Fibroblast of villous mesenchyme (primary cell): Measurements from ENCODE around the gene AKAP13. TPM values are rescaled to one million over a fixed set of nuclear protein-coding genes. Genes with fewer than 3 reads are reported as not detected.
"Not testable (repeated sequence)": the region's sequence is repeated elsewhere in the genome, so short reads cannot be mapped to it uniquely, and the experiment has no call there.

ENCODE experiments used
- DNase-seq: peaks from one replicate; pipeline ENCODE4 v3.0.0-alpha.2; 2010; ENCODE audit warnings: low read depth
- H3K4me3 ChIP-seq: 2 replicates; pipeline ENCODE4 v1.5.1; 2011; ENCODE audit warnings: low read depth, mild to moderate bottlenecking, low read length
- total RNA-seq: library from RNA; depleted of rRNA; stranded (reverse); fragments of >200 nt; gene quantifications from 2 replicates; pipeline ENCODE4 v1.2.3, GENCODE V29; 2012
- TF ChIP-seq, protein P1 (sequence below): IDR thresholded peaks from 2 replicates; pipeline ENCODE4 v1.5.1; 2012; ENCODE audit warnings: low read depth, mild to moderate bottlenecking, low read length; ENCODE audit not compliant: insufficient read depth

The AKAP13 gene
- total RNA-seq, 1 donor, result 164 TPM

DNA sequence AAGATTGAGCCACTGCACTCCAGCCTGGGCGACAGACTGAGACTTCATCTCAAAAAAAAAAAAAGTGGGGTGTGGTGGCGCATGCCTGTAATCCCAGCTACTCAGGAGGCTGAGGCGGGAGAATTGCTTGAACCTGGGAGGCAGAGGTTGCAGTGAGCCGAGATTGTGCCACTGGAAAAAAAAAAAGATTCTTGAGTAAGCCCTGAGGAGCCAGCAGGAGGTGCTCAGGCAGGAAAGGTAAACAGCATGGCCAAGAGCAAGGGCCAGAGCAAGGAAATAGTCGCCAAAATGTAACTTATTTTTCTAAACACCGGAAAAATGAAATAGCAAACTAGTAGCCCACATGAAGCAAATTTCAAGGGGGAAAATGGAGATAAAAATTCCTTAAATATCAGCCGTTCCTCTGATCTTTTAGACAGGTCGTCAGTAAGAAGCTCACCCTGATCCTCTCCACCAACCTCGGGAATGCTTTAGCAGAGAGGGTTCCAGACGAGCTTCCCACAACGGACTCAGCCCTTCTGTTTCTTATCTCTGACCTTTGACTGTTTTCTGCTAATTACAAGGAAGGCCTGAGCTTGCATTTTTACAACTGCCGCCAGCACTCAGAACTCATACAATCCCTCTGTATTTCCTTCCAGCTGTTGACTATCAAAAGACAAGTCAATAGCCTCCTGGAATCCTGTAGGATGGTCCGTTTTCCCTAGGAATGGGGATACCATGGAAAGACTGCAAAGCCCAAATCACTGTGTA lies 45.0 kb upstream of the AKAP13 start:
- H3K4me3 ChIP-seq, result no peak overlapping the region
- TF ChIP-seq, protein P1, sequence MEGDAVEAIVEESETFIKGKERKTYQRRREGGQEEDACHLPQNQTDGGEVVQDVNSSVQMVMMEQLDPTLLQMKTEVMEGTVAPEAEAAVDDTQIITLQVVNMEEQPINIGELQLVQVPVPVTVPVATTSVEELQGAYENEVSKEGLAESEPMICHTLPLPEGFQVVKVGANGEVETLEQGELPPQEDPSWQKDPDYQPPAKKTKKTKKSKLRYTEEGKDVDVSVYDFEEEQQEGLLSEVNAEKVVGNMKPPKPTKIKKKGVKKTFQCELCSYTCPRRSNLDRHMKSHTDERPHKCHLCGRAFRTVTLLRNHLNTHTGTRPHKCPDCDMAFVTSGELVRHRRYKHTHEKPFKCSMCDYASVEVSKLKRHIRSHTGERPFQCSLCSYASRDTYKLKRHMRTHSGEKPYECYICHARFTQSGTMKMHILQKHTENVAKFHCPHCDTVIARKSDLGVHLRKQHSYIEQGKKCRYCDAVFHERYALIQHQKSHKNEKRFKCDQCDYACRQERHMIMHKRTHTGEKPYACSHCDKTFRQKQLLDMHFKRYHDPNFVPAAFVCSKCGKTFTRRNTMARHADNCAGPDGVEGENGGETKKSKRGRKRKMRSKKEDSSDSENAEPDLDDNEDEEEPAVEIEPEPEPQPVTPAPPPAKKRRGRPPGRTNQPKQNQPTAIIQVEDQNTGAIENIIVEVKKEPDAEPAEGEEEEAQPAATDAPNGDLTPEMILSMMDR, result peak; percentile 29
- peak; percentile 97 for DNase-seq

- TF ChIP-seq, protein P1, result no peak
- no peak overlapping the region for H3K4me3 ChIP-seq
- DNase-seq, result peak; percentile 32
Observed at GRCh38 chr15:85336880-85337279, 43.5 kb upstream of the AKAP13 start.

DNA sequence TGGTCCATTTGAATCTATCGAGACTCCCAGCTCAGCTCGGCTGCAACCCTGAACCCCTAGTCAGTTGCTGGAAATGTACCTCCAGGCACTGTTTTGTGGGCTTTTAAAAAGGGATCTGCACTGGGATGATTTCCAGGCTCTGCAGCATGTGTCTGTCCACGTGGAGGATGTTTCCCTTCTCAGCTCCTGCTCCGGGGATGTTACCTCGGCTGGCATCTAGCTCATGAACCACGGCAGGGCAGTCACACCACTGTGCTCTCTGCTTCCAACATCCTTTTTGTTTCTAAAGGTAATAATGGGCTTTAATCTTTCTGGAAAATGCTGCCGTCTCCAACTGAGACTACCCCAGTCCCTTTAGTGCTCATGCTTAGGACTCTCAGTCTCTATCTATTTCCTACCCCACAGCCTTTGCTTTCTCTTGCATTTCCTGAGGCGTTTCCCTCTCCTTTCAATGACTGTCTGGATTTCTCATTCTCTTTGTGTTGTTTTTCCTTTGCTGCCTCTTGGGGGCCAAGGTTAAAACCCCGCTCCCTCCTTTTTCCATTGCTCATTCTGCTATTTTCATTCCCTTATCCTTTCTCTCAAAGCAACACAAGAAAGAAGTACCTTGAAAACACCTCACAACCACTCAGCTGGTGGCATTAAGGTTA lies 42.9 kb upstream of the AKAP13 start:
- H3K4me3 ChIP-seq, result no peak overlapping the region
- peak; percentile 69 for DNase-seq
- TF ChIP-seq, protein P1, result no peak

GRCh38 chr15:85340321-85340665 lies 40.1 kb upstream of the AKAP13 start:
- peak; percentile 59 for DNase-seq
- TF ChIP-seq, protein P1, result no peak
- H3K4me3 ChIP-seq, result no peak overlapping the region

- no peak overlapping the region for H3K4me3 ChIP-seq
- TF ChIP-seq, protein P1, result no peak
Observed at GRCh38 chr15:85340852-85341251, 39.6 kb upstream of the AKAP13 start.

DNA sequence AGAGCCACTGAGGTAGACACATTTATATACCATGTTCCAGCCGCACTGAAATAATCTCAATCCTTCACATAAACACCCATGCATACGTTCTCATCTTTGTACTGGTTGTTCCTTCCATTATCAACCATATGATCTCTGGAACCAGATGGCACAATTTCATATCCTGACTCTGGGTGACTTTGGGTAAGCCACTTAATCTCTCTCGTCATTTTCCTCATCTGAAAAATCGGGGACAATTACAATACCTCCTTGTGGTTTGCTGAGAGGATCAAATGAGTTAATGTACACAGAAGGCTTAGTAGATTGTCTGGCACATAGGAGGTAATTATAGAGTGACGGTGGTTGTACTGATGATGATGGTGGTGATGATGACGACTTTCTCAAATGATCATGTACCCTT lies 38.2 kb upstream of the AKAP13 start:
- peak; percentile 61 for DNase-seq
- not testable (repeated sequence) for H3K4me3 ChIP-seq

More at GRCh38 chr15:85340852-85341251, 39.6 kb upstream of the AKAP13 start:
- no peak for DNase-seq

DNA sequence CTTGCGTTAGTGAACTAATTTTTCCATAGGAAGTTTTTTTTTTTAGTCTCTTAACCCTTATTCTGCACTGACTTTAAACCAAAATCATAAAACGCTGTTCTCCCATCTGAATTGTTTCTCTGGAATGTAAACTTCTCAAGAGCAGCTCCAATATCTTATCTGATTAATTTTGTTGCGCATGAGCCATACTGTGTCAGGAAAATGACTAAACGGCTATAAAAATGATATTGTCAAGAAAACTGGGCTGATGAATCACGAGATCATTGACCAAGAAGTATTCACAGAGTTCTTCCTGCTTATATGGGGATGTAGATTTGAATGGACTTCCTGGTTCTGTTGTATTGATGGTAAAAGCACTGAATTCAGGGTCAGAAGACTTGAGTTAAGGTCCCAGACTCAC lies 37.0 kb upstream of the AKAP13 start:
- H3K4me3 ChIP-seq, result not testable (repeated sequence)
- DNase-seq, result peak; percentile 99

DNA sequence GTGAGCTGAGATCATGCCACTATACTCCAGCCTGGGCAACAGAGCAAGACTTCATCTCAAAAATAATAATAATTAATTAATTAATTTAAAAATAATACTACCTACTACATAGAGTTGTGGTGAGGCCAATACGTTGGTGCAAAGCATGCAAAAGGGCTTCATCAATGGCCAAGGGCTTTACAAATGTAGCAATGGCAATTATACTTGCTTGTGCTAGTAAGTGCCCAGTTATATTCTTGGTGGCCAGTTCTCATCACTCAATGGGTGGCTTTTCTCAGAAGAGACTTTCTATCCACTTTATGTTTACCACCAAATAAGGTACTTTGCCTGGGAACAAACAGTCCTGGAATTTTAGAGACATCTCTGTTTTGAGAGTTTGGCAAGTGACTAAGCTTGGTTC lies 36.2 kb upstream of the AKAP13 start:
- DNase-seq, result peak; percentile 50
- not testable (repeated sequence) for H3K4me3 ChIP-seq

DNA sequence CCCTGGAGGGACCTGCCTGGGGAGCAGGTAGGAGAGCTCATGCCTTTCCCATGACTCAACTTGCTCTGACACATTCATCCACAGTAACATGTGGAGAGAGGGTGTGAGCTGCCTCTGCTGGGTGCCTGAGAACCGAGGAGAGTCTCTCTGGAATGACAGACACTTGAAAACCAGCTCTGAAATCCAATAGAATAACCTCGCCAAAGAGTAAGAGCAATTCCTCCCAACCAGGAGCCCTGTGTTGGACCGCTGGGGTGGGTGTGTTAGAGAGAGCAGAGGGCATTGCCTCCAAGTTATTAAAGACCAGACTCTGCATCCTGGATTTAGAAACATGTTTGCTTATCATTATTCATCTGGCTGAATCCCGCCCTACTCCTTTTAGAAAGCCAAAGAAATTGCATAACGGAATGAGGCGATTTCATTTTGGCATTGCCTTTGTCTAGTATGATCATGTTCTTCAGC lies 35.7 kb upstream of the AKAP13 start:
- H3K4me3 ChIP-seq, result not testable (repeated sequence)
- peak; percentile 90 for DNase-seq

GRCh38 chr15:85345196-85345918 lies 35.0 kb upstream of the AKAP13 start:
- not testable (repeated sequence) for H3K4me3 ChIP-seq
- peak; percentile 80 for DNase-seq

DNA sequence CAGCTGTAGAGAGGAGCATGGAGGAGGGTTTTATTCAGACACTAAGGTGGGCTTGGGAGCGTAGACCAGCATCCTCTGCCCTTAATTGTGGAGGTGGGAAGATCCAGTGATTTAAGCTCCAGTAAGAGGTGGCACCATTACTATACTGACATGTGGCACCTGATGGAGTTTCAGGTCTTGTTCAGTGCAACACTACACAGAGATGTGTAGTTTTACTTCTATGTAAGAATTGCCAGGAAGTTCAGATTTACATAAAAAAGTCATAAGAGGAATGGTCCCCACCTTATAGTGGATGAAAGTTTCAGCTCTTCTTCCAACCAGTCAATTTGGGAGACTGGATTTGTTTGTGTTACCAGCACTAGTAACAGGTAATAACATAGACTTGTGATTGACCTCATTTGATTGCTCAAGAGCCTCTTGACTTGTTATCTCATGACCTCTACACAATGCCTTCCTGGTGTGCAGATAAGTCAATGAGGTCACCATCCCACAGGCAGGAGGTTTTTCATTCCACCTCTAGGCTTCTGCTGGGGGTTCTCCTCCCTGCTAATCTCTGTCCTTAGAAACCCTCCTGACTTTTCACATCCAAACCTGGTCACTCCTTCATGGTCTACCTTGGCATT lies 33.8 kb upstream of the AKAP13 start:
- not testable (repeated sequence) for H3K4me3 ChIP-seq
- peak; percentile 71 for DNase-seq
